ENCODE measurements around the gene RNASE11. TPM values are rescaled to one million over a fixed set of nuclear protein-coding genes. Genes with fewer than 3 reads are reported as not detected.
"Not testable (repeated sequence)": the region's sequence is repeated elsewhere in the genome, so short reads cannot be mapped to it uniquely, and the experiment has no call there.

Gene RNASE11
- total RNA-seq, 1 donor from 2014 or later: not detected

DNA sequence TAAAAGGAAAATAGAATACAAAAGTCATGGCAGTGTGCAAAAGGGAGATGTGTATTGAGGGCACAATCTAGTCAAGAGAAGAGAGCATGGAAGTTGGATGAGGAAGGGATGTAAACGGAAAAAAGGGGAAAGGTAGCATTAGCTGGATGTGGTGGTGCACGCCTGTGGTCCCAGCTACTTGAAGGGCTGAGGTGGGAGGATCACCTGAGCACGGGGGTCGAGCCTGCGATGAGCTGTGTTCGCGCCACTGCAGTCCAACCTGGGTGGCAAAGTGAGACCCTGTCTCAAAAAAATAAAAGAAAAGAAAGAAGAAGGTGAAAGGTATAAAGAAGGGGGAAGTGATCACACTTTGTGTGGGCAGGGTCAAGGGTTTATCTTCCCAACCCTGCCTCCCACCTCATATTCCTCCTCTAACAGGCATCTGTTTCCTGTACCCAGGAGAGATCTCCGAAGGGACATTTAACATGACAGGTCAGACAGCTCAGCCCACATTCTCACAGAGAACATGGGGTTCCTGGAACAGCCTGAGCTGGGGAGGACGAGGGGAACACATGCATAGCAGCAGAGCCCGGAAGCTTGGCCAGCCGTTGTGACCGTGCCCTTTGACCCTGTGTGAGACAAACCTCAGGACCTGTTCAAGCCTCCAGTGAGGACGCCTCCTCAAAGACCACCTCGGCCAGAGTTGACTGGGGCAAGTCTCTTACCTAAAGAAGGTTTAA is 8.9 kb downstream of the RNASE11 start:
- Mint-ChIP-seq H3K27ac (no peak overlapping the region), H3K9me3 (no peaks in the 10 kb centered on the region), H3K4me3 (no peak overlapping the region)

GRCh38 chr14:20578325-20578724 is 9.5 kb downstream of the RNASE11 start:
- Mint-ChIP-seq H3K4me1 (no peaks in the 10 kb centered on the region), H3K27me3 (ENCODE audit: low read depth) (no peaks in the 10 kb centered on the region), H3K4me3 (no peak overlapping the region), H3K36me3 (no peaks in the 10 kb centered on the region), H3K27ac (no peak overlapping the region), H3K9me3 (no peaks in the 10 kb centered on the region)
- no peak for DNase-seq (ENCODE audit: low spot score in 2 of 2, unreplicated experiment in 2 of 2)
- TF ChIP-seq CTCF (IDR thresholded peaks at IDR 0.05; ENCODE audit: unreplicated experiment): no peak

More for the DNA sequence above, 8.9 kb downstream of the RNASE11 start:
- Mint-ChIP-seq H3K4me1 (no peaks in the 10 kb centered on the region), H3K27me3 (ENCODE audit: low read depth) (no peaks in the 10 kb centered on the region), H3K36me3 (no peaks in the 10 kb centered on the region)
- TF ChIP-seq CTCF (IDR thresholded peaks at IDR 0.05; ENCODE audit: unreplicated experiment): no peak
- no peak for DNase-seq (ENCODE audit: low spot score in 2 of 2, unreplicated experiment in 2 of 2)

- not testable (repeated sequence) for H3K4me3 Mint-ChIP-seq; H3K27ac Mint-ChIP-seq; DNase-seq (ENCODE audit: low spot score in 2 of 2, unreplicated experiment in 2 of 2); H3K4me1 Mint-ChIP-seq; H3K27me3 Mint-ChIP-seq (ENCODE audit: low read depth); H3K36me3 Mint-ChIP-seq
- H3K9me3 Mint-ChIP-seq: peaks cover 15% of the 10 kb centered on the region
Observed at GRCh38 chr14:20572382-20572990, 15.3 kb downstream of the RNASE11 start.

DNA sequence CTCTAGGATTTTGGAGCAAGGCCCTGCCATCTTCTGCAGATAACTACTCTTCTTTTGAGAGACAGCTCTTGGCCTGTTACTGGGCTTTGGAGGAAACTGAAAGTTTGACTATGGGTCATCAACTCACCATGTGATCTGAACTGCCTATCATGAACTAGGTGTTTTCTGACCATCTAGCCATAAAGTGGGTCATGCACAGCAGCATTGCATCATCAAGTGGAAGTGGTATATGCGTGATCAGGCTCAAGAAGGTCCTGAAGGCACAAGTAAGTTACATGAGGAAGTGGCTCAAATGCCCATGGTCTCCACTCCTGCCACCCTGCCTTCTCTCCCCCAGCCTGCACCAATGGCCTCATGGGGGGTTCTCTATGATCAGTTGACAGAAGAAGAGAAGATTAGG is 17.1 kb downstream of the RNASE11 start:
- not testable (repeated sequence) for H3K4me1 Mint-ChIP-seq; H3K4me3 Mint-ChIP-seq; H3K27ac Mint-ChIP-seq; H3K36me3 Mint-ChIP-seq; DNase-seq (ENCODE audit: low spot score in 2 of 2, unreplicated experiment in 2 of 2); H3K27me3 Mint-ChIP-seq (ENCODE audit: low read depth)
- H3K9me3 Mint-ChIP-seq: peaks cover 15% of the 10 kb centered on the region

DNA sequence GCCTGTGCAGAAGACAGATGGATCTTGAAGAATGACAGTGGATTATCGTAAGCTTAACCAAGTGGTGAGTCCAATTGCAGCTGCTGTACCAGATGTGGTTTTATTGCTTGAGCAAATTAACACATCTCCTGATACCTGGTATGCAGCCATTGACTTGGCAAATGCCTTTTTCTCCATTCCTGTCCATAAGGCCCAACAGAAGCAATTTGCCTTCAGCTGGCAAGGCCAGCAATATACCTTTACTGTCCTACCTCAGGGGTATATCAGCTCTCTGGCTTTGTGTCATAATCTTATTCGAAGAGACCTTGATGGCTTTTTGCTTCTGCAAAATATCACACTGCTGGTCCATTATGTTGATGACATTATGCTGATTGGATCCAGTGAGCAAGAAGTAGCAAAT is 17.9 kb downstream of the RNASE11 start:
- peaks cover 15% of the 10 kb centered on the region for H3K9me3 Mint-ChIP-seq
- H3K27ac Mint-ChIP-seq; H3K4me3 Mint-ChIP-seq; H3K27me3 Mint-ChIP-seq (ENCODE audit: low read depth); H3K36me3 Mint-ChIP-seq; DNase-seq (ENCODE audit: low spot score in 2 of 2, unreplicated experiment in 2 of 2); H3K4me1 Mint-ChIP-seq: not testable (repeated sequence)

DNA sequence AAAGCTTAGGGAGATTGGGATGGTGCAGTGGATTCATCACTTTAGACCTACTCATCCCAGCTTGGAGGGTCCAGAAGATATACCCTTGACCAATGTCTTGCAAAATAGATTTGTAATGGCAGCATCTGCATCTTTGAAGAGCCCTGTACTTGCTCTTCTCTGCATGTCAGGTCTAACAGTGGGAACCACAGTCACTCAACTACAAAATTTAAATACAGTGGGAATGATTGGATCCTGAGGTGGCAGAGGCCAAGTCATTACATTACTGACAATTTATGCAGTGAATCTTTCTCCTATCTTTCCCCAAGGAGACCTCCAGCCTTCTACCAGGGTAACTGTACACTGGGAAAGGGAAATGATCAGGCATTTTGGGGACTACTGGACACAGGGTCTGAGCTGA is 18.7 kb downstream of the RNASE11 start:
- no peak overlapping the region for H3K27ac Mint-ChIP-seq
- TF ChIP-seq CTCF (IDR thresholded peaks at IDR 0.05; ENCODE audit: unreplicated experiment): no peak
- peaks cover 15% of the 10 kb centered on the region for H3K9me3 Mint-ChIP-seq
- H3K4me3 Mint-ChIP-seq: no peak overlapping the region
- H3K36me3 Mint-ChIP-seq: no peaks in the 10 kb centered on the region
- no peaks in the 10 kb centered on the region for H3K27me3 Mint-ChIP-seq (ENCODE audit: low read depth)
- no peak for DNase-seq (ENCODE audit: low spot score in 2 of 2, unreplicated experiment in 2 of 2)
- no peaks in the 10 kb centered on the region for H3K4me1 Mint-ChIP-seq

DNA sequence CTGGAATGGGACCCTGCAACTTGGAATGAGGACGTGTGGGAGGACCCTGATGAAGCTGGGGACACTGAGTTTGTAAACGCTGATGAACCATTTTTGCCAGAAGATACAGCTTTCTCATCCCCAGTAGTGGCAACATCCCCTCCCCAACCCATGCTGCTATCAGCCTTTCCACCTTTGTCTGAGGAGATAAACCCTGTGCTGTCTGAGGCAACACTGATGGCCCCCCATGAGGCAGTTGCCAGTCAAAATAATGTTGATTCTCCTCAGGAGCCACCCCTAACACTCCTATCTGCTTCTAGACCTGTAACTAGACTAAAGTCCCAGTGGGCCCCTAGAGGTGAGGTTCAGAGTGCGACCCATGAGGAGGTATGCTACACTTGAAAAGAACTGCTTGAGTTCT is 19.4 kb downstream of the RNASE11 start:
- Mint-ChIP-seq H3K27ac (no peak overlapping the region), H3K27me3 (ENCODE audit: low read depth) (no peaks in the 10 kb centered on the region), H3K4me3 (no peak overlapping the region), H3K4me1 (no peaks in the 10 kb centered on the region), H3K9me3 (peaks cover 15% of the 10 kb centered on the region), H3K36me3 (no peaks in the 10 kb centered on the region)
- DNase-seq (ENCODE audit: low spot score in 2 of 2, unreplicated experiment in 2 of 2): no peak
- TF ChIP-seq CTCF (IDR thresholded peaks at IDR 0.05; ENCODE audit: unreplicated experiment): no peak

DNA sequence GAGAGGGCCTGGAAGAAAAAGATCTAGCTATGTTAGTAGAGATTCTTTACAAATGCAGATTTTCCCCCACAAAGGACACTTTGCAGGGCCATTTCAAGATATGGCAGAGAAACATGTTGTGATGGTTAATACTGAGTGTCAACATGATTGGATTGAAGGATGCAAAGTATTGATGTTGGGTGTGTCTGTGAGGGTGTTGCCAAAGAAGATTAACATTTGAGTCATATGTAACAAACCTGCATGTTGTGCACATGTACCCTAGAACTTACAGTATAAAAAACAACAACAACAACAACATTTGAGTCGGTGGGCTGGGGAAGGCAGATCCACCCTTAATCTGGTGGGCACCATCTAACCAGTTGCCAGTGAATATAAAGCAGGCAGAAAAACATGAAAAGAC is 20.6 kb downstream of the RNASE11 start:
- not testable (repeated sequence) for H3K27me3 Mint-ChIP-seq (ENCODE audit: low read depth); H3K36me3 Mint-ChIP-seq; DNase-seq (ENCODE audit: low spot score in 2 of 2, unreplicated experiment in 2 of 2); H3K4me1 Mint-ChIP-seq; H3K4me3 Mint-ChIP-seq; H3K27ac Mint-ChIP-seq
- H3K9me3 Mint-ChIP-seq: peaks cover 13% of the 10 kb centered on the region
